Small intestine (tissue), 7 donors: ENCODE measurements around the gene LUZP1. TPM values are rescaled to one million over a fixed set of nuclear protein-coding genes. Genes with fewer than 3 reads are reported as not detected.
A peak's percentile ranks its signal among the peaks of the same experiment; 100 is the strongest.

ENCODE experiments used
- DNase-seq, 2 donors: peaks; one replicate each; pipeline versions ENCODE4 v3.0.0 to v3.0.0-alpha.2; 2013
- FAIRE-seq: peaks from 2 replicates; lab custom pipeline; 2012; peaks lifted over from hg19 to GRCh38; lab: Jason Lieb, UNC
- H3K27ac ChIP-seq, 3 donors: one replicate each; pipeline ENCODE4 v1.5.1; 2013; ENCODE audit warnings: low read length in 2 of 3, mild to moderate bottlenecking in 2 of 3, control low read depth in 1 of 3, inconsistent platforms in 1 of 3, low read depth in 1 of 3, moderate library complexity in 1 of 3
- H3K27me3 ChIP-seq, 3 donors: one replicate each; pipeline ENCODE4 v1.6.1; 2013; ENCODE audit warnings: low read length in 3 of 3, inconsistent platforms in 1 of 3; ENCODE audit not compliant: control insufficient read depth in 3 of 3, insufficient read depth in 3 of 3
- H3K36me3 ChIP-seq, 3 donors: one replicate each; pipeline ENCODE4 v1.6.1; 2013; ENCODE audit warnings: low read length in 3 of 3, inconsistent platforms in 1 of 3, low read depth in 1 of 3, mild to moderate bottlenecking in 1 of 3, moderate library complexity in 1 of 3; ENCODE audit not compliant: control insufficient read depth in 3 of 3, insufficient read depth in 2 of 3
- H3K4me1 ChIP-seq, 3 donors: one replicate each; pipeline ENCODE4 v1.6.1; 2013; ENCODE audit warnings: low read length in 2 of 3, inconsistent platforms in 1 of 3, low read depth in 1 of 3, mild to moderate bottlenecking in 1 of 3, moderate library complexity in 1 of 3; ENCODE audit not compliant: control insufficient read depth in 3 of 3, insufficient read depth in 2 of 3
- H3K4me3 ChIP-seq, 3 donors: one replicate each; pipeline ENCODE4 v1.5.1; 2013; ENCODE audit warnings: low read length in 3 of 3, control low read depth in 1 of 3, inconsistent platforms in 1 of 3, low read depth in 1 of 3, mild to moderate bottlenecking in 1 of 3, moderate library complexity in 1 of 3
- H3K9me3 ChIP-seq, 2 donors: one replicate each; pipeline ENCODE4 v1.6.1; 2013; ENCODE audit warnings: low read depth in 1 of 2, low read length in 1 of 2; ENCODE audit not compliant: control insufficient read depth in 2 of 2, insufficient read depth in 1 of 2
- WGBS, 3 donors: extraction: QIAGEN DNeasy Blood & Tissue Kit; methylation state at CpG; one replicate each; pipeline ENCODE4 v1.1.7; 2013; 5-methylcytosine and 5-hydroxymethylcytosine counted together
- polyA plus RNA-seq, 4 donors: library from polyadenylated mRNA; stranded (reverse) in 3 of 4; unstranded in 1 of 4; fragments of 200-250 nt in 3 of 4; fragments of 120-200 nt in 1 of 4; gene quantifications; one replicate each; pipeline versions ENCODE4 v1.2.1 to v1.2.3, GENCODE V29; 2013
- donor health status: healthy with polysubstance abuse.
- donor health status: control.
- donor health status: control.
- donor health status: Bipolar disorder and iron deficiency.
- donor health status: healthy.

Gene LUZP1
- polyA plus RNA-seq, 4 donors, result 14.1 to 22.0 (median 19.5) TPM

GRCh38 chr1:23159963-23160877 is 8.4 kb downstream of the LUZP1 start:
- WGBS, 3 donors, result 14 to 60% (median 48%) methylated on average over 5 of the region's 5 CpGs
- H3K27me3 ChIP-seq, result no peaks in the 10 kb centered on the region
- peak overlapping the region in 2 of 3 donors; percentile 48 to 76 for H3K27ac ChIP-seq
- no peaks in the 10 kb centered on the region for H3K9me3 ChIP-seq
- peaks cover 2 to 34% (median 4%) of the 10 kb centered on the region in 3 donors for H3K4me1 ChIP-seq
- FAIRE-seq (no peak), DNase-seq (peak; percentile 82 to 93)
- peaks cover 0 to 3% (median 0%) of the 10 kb centered on the region in 3 donors for H3K36me3 ChIP-seq
- H3K4me3 ChIP-seq, result no peak overlapping the region

- no peak overlapping the region for H3K27ac ChIP-seq
- H3K4me1 ChIP-seq, result peaks cover 2 to 26% (median 4%) of the 10 kb centered on the region in 3 donors
- DNase-seq (no peak), FAIRE-seq (no peak)
- 94 to 96% (median 95%) methylated on average over 4 of the region's 4 CpGs for WGBS, 3 donors
- H3K9me3 ChIP-seq, result no peaks in the 10 kb centered on the region
- H3K36me3 ChIP-seq, result peaks cover 0 to 3% (median 0%) of the 10 kb centered on the region in 3 donors
- H3K27me3 ChIP-seq, result no peaks in the 10 kb centered on the region
- H3K4me3 ChIP-seq, result no peak overlapping the region
Observed at GRCh38 chr1:23156940-23157339, 11.7 kb downstream of the LUZP1 start.

GRCh38 chr1:23152966-23153684 is 15.5 kb downstream of the LUZP1 start:
- H3K4me1 ChIP-seq, result peaks cover 8 to 14% (median 11%) of the 10 kb centered on the region in 3 donors
- no peak overlapping the region for H3K4me3 ChIP-seq
- DNase-seq (peak in 1 of 2 donors; percentile 83), FAIRE-seq (no peak)
- no peaks in the 10 kb centered on the region for H3K9me3 ChIP-seq
- 40 to 59% (median 41%) methylated on average over 1 of the region's 1 CpG for WGBS, 3 donors
- no peaks in the 10 kb centered on the region for H3K36me3 ChIP-seq
- H3K27ac ChIP-seq, result no peak overlapping the region
- H3K27me3 ChIP-seq, result no peaks in the 10 kb centered on the region

GRCh38 chr1:23150742-23151141 is 17.9 kb downstream of the LUZP1 start:
- Histone ChIP-seq H3K36me3 (peaks cover 0 to 2% (median 0%) of the 10 kb centered on the region in 3 donors), H3K27ac (no peak overlapping the region), H3K27me3 (no peaks in the 10 kb centered on the region), H3K9me3 (no peaks in the 10 kb centered on the region), H3K4me1 (peaks cover 8 to 15% (median 14%) of the 10 kb centered on the region in 3 donors), H3K4me3 (no peak overlapping the region)
- no peak for DNase-seq
- FAIRE-seq, result no peak
- WGBS, 3 donors, result 72 to 94% (median 86%) methylated on average over 5 of the region's 5 CpGs

- DNase-seq, result no peak
- Histone ChIP-seq H3K9me3 (no peaks in the 10 kb centered on the region), H3K27me3 (no peaks in the 10 kb centered on the region), H3K27ac (no peak overlapping the region), H3K4me1 (peaks cover 8 to 15% (median 14%) of the 10 kb centered on the region in 3 donors), H3K4me3 (no peak overlapping the region), H3K36me3 (peaks cover 0 to 2% (median 0%) of the 10 kb centered on the region in 3 donors)
- no peak for FAIRE-seq
- WGBS, 3 donors, result 78 to 83% (median 79%) methylated on average over 2 of the region's 2 CpGs
Observed at GRCh38 chr1:23150125-23150524, 18.5 kb downstream of the LUZP1 start.

GRCh38 chr1:23149114-23149513 is 19.5 kb downstream of the LUZP1 start:
- Histone ChIP-seq H3K4me3 (no peak overlapping the region), H3K27ac (peak overlapping the region in 2 of 3 donors; percentile 24 to 67), H3K4me1 (peaks cover 8 to 15% (median 14%) of the 10 kb centered on the region in 3 donors), H3K9me3 (no peaks in the 10 kb centered on the region), H3K27me3 (no peaks in the 10 kb centered on the region), H3K36me3 (peaks cover 0 to 2% (median 0%) of the 10 kb centered on the region in 3 donors)
- FAIRE-seq, result no peak
- WGBS, 3 donors, result 0 to 22% (median 22%) methylated on average over 1 of the region's 1 CpG
- peak; percentile 75 to 89 for DNase-seq

- no peak overlapping the region for H3K4me3 ChIP-seq
- H3K4me1 ChIP-seq, result peaks cover 6 to 15% (median 14%) of the 10 kb centered on the region in 3 donors
- no peaks in the 10 kb centered on the region for H3K27me3 ChIP-seq
- DNase-seq, result peak; percentile 33 to 48
- FAIRE-seq, result no peak
- peaks cover 0 to 2% (median 0%) of the 10 kb centered on the region in 3 donors for H3K36me3 ChIP-seq
- WGBS, 3 donors, result 10 to 44% (median 23%) methylated on average over 4 of the region's 4 CpGs
- peak overlapping the region in 1 of 3 donors; percentile 67 for H3K27ac ChIP-seq
- no peaks in the 10 kb centered on the region for H3K9me3 ChIP-seq
Observed at GRCh38 chr1:23148084-23148483, 20.6 kb downstream of the LUZP1 start.

- whole genome bisulfite sequencing, 3 donors, result 90 to 96% (median 94%) methylated on average over 5 to 6 of the region's 6 CpGs
- Histone ChIP-seq H3K4me1 (peaks cover 0 to 5% (median 0%) of the 10 kb centered on the region in 3 donors), H3K4me3 (no peak overlapping the region), H3K27me3 (no peaks in the 10 kb centered on the region), H3K36me3 (peaks cover 0 to 16% (median 0%) of the 10 kb centered on the region in 3 donors), H3K27ac (no peak overlapping the region), H3K9me3 (no peaks in the 10 kb centered on the region)
- FAIRE-seq (no peak), DNase-seq (no peak)
Observed at GRCh38 chr1:23140940-23141596, 27.6 kb downstream of the LUZP1 start.
